DND-41 (cell line): Measurements from ENCODE around the gene WDR18.

Experiments
- EZH2 ChIP-seq: IDR thresholded peaks from 3 replicates; pipeline ENCODE4 v1.6.1; 2012; ENCODE audit warnings: borderline replicate concordance, low read depth, mild to moderate bottlenecking, moderate library complexity, low read length, inconsistent platforms; ENCODE audit not compliant: severe bottlenecking
- TF ChIP-seq, protein P1 (sequence below): IDR thresholded peaks from 2 replicates; pipeline ENCODE4 v1.5.1; 2012; ENCODE audit warnings: borderline replicate concordance, low read length, moderate library complexity, mild to moderate bottlenecking; ENCODE audit not compliant: poor library complexity, severe bottlenecking; ENCODE audit errors: extremely low read depth

DNA sequence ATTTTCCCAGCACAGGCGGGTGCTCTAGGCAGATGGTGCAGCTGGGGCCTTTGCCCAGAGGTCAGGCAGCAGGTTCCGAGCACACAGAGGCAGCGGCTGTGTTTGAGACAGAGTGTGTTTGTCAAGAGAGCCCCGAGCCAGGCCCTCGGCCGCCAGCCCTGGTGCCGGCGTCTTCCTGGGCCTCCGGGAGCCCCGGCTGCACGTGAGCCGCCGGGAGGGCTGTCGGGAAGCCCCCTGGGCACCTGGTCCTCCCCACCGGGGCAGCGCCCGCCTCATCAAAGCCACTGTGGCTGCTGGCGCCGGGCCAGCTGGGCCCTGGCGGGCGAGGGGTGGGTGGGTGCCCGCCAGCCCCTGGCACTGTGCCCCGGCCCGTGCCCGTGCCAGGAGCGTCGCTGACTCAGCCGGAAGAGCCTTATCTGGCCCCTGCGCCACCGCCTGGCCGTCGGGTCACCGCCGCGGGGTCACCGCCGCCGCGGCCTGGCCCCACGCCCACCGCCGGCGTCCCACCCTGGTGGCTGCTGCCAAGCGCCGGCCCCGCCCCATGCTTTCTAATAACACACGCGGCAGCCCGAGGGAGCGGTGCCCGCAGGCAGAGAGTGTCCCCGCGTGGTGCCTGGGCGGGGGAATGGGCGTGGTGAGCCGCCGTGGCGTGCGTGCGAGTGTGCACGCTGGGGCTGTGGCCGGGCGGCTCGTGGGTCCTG, 43.4 kb upstream of the WDR18 start:
- TF ChIP-seq, protein P1, sequence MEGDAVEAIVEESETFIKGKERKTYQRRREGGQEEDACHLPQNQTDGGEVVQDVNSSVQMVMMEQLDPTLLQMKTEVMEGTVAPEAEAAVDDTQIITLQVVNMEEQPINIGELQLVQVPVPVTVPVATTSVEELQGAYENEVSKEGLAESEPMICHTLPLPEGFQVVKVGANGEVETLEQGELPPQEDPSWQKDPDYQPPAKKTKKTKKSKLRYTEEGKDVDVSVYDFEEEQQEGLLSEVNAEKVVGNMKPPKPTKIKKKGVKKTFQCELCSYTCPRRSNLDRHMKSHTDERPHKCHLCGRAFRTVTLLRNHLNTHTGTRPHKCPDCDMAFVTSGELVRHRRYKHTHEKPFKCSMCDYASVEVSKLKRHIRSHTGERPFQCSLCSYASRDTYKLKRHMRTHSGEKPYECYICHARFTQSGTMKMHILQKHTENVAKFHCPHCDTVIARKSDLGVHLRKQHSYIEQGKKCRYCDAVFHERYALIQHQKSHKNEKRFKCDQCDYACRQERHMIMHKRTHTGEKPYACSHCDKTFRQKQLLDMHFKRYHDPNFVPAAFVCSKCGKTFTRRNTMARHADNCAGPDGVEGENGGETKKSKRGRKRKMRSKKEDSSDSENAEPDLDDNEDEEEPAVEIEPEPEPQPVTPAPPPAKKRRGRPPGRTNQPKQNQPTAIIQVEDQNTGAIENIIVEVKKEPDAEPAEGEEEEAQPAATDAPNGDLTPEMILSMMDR: no peak
- TF ChIP-seq EZH2: no peak
